Measurements from ENCODE around the gene EXOC7.

The EXOC7 gene

DNA sequence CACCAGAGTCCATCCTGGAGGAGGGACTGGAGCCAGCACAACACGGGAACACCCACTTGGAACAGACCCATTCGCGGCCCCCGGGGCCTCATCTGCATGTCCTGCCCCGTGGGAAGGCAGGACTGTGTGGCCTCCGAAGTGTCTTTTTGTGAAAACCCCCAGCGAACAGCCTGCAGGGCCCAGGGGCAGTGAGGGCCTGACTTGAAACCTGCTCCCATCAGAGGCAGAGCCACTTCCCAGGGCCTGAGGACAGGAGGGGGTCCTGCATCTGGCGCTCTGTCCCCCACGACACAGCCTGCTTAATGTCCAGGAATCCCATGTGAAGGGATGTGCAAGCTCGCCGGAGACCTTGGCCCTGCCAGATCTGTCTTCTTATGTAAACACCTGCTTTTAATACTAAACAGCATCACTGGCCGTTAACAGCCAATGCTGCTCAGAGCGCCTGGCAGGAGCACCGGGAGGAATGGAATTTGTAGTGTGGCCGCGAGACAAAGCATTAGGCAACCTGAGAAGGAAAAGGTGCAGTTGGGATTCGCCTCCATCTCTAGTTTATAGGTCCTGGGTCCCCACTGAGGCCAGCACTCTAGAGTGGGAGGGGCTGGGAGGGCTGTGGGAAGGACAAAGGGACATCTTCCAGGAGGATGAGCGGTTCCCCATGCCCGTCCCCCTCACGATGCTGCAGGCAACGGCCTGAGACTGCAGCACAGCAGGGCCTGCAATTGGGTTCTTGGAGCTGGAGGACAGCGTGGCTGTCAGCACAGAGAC lies 66.9 kb downstream of the EXOC7 start:
- no peak for DNase-seq

- DNase-seq: no peak
These were observed 68.9 kb downstream of the EXOC7 start for GRCh38 chr17:76034428-76035350.

DNA sequence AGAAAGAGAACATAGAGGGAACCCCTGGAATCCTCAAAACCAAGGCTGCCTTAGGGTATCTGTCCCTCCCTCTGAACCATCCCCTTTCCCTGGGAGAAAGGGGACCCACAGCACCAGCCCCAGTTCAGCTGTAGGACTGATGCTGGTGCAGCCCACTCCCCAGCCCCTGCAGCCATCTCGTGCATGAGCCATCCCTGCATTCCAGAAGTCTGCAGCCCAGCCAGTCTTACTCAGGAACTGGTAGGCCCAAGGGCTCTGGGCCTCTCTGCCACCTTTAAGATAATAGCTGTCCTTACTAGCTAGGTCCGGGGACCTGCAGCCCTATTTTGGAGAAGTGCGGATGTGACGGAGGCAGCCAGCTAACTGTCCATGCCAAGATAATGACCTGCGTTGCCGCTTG lies 70.4 kb downstream of the EXOC7 start:
- DNase-seq: no peak

- no peak for DNase-seq
These were observed 70.8 kb downstream of the EXOC7 start for GRCh38 chr17:76032780-76033108.

DNA sequence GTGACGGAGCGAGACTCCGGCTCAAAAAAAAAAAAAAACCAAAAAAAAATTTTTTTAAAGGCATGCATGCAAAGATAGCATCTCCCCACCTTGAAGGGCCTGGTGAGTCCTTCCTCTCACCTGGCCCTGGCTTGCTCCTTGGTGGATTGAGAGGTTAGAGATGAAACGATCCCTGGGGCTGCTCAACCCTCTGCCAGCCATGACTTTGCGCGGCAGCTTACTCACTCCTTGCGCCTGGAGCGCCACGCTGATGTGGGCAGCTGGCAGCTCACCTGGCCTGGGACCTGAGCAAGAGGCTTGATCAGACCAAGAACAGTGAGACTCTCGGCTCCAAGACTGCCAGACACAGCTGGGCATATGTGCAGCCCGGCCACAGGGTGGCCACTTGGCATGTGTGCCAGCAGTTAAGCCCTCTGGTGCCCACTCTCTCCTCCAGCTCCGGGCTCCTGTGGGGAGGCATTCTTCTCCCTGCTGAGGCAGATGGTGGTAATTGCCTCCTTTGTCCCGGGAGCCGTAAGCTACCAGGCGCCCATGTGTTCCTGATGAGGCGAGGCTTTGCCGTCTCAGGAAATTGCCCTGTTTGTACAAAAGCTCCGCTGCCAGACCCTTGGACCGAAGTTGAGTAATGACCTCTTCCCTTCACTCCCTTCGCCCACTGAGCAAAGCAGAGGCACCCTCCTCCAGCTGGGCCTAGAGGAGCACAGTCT lies 71.4 kb downstream of the EXOC7 start:
- no peak for DNase-seq

Data from stimulated activated CD4-positive, alpha-beta T cell treated with anti-CD3 and anti-CD28 coated beads, Interleukin-4, amount 100 ng/mL, for 24 hours (primary cell).